HepG2 (cell line): ENCODE measurements around the gene PPFIA4.

Experiments used
- SP2 ChIP-seq: sonication (generic); formaldehyde crosslinking; IDR thresholded peaks from 2 replicates; pipeline ENCODE4 v1.5.1; 2020; ENCODE audit warnings: mild to moderate bottlenecking, missing genetic modification reagents
- TAF1 ChIP-seq: sonication (generic); formaldehyde crosslinking; IDR thresholded peaks from 2 replicates; pipeline ENCODE4 v1.4.0; 2020; ENCODE audit warnings: missing genetic modification reagents
- ZBTB34 ChIP-seq: sonication (generic); formaldehyde crosslinking; IDR thresholded peaks from 2 replicates; pipeline ENCODE4 v1.8.0; 2022; ENCODE audit warnings: mild to moderate bottlenecking, missing genetic modification reagents

DNA sequence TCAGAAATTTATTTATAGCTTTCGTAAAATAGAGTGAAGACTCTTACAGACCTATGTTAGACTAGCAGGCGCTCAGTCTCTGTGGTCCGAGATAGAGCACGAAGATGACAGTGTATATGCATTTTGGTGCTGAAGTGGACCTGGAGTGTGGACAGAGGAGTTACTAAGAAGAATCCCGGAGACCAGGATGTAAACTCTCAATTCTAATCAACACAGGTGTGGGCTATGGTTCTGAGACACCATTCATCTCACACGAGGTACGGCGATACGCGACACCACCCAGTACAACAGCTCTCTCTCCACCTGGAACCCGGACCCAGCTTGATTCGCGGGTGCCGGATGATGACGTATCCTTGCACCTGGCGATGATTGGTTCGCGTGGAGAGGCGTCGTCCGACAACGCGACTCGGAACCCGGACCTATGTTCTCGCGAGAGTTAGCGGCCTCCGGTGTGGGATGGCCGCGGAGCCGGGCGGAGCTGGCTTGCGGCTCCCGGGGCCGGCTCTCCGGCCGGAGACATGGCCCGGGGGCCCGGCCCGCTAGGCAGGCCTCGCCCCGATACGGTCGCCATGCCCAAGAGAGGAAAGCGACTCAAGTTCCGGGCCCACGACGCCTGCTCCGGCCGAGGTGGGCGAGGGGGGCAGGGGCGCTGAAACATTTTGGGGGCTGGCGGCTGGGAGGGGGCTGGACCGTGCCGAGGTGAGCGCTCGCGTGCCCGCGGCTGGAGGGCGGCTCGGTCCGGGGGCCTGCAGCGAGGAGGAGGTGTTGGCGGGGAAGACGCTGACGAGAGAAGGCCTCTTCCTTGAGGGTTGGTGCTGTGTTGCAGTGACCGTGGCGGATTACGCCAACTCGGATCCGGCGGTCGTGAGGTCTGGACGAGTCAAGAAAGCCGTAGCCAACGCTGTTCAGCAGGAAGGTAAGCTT, 19.1 kb upstream of the PPFIA4 start, which contains the start of gene TMEM183A:
- TF ChIP-seq ZBTB34 = no peak
- peak; percentile 80 for TF ChIP-seq TAF1 (CRISPR knock-in tag)
- peak; percentile 43; the same call in 1 of the 2 replicates for TF ChIP-seq SP2
